Measurements from ENCODE around the gene HSF2BP.
"Not testable (repeated sequence)": the region's sequence is repeated elsewhere in the genome, so short reads cannot be mapped to it uniquely, and the experiment has no call there.

HSF2BP gene

DNA sequence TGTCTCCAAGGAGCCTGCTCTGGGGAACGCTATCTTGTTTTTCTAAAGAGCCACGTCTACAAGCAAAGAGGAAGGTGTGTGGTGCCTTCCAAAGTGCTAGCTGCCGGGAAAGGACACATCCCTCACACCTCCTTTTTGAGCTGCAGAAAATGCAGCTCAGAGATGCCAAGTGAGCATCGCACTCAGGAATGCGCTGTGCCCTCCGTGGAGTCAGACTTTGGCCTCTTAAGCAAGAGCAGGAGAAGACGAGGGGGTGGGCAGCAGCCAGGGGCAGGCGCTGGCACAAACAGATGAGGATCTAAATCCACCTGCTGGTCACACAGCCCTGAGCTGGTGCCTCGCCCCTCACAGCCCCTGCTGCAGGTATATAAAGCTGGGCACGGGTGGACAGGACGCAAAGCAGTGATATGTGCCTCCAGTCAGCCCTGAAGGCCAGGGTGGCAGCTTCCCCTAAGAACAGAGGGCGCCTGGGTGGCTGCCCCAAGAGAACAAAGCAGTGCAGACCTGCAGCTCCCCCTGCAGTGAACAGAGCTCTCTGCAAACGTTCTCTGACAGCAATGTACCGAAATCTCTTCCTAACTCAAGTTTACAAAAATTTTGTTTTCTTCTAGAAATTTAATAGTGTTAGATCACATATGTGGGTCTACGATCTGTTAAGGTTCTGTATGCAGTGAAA is 156.1 kb downstream of the HSF2BP start:
- no CpG with 5 or more reads among the region's 15 CpGs for WGBS (ENCODE audit: insufficient coverage)
- CTCF ChIA-PET; H3K27me3 ChIP-seq (replicated peaks in 2 of 5; ENCODE audit: control insufficient read depth in 4 of 5, insufficient read depth in 5 of 5, low read length in 4 of 5); H3K4me3 ChIP-seq (ENCODE audit: control insufficient read depth in 1 of 7, extremely low read depth in 1 of 7, insufficient read depth in 4 of 7, low read depth in 2 of 7, low read length in 6 of 7); POLR2A ChIA-PET; DNase-seq; H3K9me3 ChIP-seq (ENCODE audit: control extremely low read depth in 1 of 5, control insufficient read depth in 4 of 5, insufficient read depth in 2 of 5, low read depth in 1 of 5, low read length in 4 of 5); H3K27ac ChIP-seq (ENCODE audit: insufficient read depth in 1 of 2, low read depth in 1 of 2, low read length in 2 of 2, poor library complexity in 1 of 2, severe bottlenecking in 2 of 2); H3K36me3 ChIP-seq (ENCODE audit: control insufficient read depth in 4 of 4, insufficient read depth in 4 of 4, low read length in 3 of 4); H3K4me1 ChIP-seq (ENCODE audit: control extremely low read depth in 1 of 4, control insufficient read depth in 4 of 4, insufficient read depth in 4 of 4, low read length in 3 of 4): not testable (repeated sequence)

DNA sequence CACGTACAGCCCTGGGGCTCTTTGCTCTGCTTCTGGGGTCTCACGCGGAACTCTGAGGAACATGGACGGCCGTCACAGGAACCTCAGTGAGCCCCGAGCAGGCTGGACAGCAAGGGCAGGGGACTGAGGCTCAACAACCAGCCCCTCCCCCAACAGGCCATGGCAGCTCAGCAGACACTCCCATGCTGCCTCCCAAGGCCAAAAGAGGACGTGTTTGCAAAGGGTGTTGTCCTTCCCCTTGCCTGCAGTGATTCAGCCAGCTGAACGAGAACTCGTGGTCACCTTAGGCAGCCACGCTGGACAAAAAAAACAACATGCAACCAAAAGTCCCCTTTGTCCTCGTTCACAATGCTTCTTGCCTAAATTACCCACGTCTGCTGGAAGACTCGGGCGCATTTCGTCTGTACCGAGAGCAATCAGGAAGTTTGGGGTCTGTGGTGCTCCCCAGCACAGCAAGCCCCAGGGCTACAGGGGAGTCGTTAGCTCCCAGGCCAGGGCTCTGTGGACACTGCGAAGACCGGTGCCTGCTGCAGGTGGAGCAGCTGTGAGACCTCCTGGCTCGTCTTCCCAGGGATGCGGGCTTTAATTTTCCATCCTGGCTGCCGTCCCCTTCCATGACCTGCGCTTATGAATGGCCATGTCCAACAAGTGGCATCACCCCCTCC is 156.7 kb downstream of the HSF2BP start:
- H3K9me3 ChIP-seq (ENCODE audit: control extremely low read depth in 1 of 5, control insufficient read depth in 4 of 5, insufficient read depth in 2 of 5, low read depth in 1 of 5, low read length in 4 of 5); POLR2A ChIA-PET; H3K36me3 ChIP-seq (ENCODE audit: control insufficient read depth in 4 of 4, insufficient read depth in 4 of 4, low read length in 3 of 4); H3K4me3 ChIP-seq (ENCODE audit: control insufficient read depth in 1 of 7, extremely low read depth in 1 of 7, insufficient read depth in 4 of 7, low read depth in 2 of 7, low read length in 6 of 7); H3K4me1 ChIP-seq (ENCODE audit: control extremely low read depth in 1 of 4, control insufficient read depth in 4 of 4, insufficient read depth in 4 of 4, low read length in 3 of 4); DNase-seq; H3K27me3 ChIP-seq (replicated peaks in 2 of 5; ENCODE audit: control insufficient read depth in 4 of 5, insufficient read depth in 5 of 5, low read length in 4 of 5); CTCF ChIA-PET; H3K27ac ChIP-seq (ENCODE audit: insufficient read depth in 1 of 2, low read depth in 1 of 2, low read length in 2 of 2, poor library complexity in 1 of 2, severe bottlenecking in 2 of 2): not testable (repeated sequence)
- no CpG with 5 or more reads among the region's 23 CpGs for WGBS (ENCODE audit: insufficient coverage)

DNA sequence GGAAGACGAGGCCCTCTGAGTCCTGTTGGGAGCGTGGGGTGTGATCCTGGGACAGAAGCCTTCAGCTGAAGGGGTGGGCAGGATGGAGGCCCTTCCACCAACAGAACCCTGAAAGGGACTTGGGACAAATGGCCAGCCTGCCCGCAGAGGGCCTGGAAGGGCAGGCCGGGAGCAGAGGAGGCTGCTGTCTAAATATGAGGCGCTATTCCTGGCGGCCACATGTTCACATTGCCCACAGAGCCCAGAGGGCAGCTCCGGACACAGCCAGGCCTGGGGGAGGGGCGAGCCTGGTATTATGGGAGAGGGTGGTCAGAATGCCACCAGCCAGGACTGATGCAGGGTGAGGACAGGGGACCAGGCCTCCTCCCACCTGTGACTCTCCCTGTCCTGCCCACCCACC is 160.4 kb downstream of the HSF2BP start:
- CTCF ChIA-PET; H3K9me3 ChIP-seq (ENCODE audit: control extremely low read depth in 1 of 5, control insufficient read depth in 4 of 5, insufficient read depth in 2 of 5, low read depth in 1 of 5, low read length in 4 of 5); H3K27ac ChIP-seq (ENCODE audit: insufficient read depth in 1 of 2, low read depth in 1 of 2, low read length in 2 of 2, poor library complexity in 1 of 2, severe bottlenecking in 2 of 2); H3K27me3 ChIP-seq (replicated peaks in 2 of 5; ENCODE audit: control insufficient read depth in 4 of 5, insufficient read depth in 5 of 5, low read length in 4 of 5); H3K4me1 ChIP-seq (ENCODE audit: control extremely low read depth in 1 of 4, control insufficient read depth in 4 of 4, insufficient read depth in 4 of 4, low read length in 3 of 4); POLR2A ChIA-PET; H3K4me3 ChIP-seq (ENCODE audit: control insufficient read depth in 1 of 7, extremely low read depth in 1 of 7, insufficient read depth in 4 of 7, low read depth in 2 of 7, low read length in 6 of 7); H3K36me3 ChIP-seq (ENCODE audit: control insufficient read depth in 4 of 4, insufficient read depth in 4 of 4, low read length in 3 of 4); DNase-seq: not testable (repeated sequence)
- no CpG with 5 or more reads among the region's 8 CpGs for WGBS (ENCODE audit: insufficient coverage)

DNA sequence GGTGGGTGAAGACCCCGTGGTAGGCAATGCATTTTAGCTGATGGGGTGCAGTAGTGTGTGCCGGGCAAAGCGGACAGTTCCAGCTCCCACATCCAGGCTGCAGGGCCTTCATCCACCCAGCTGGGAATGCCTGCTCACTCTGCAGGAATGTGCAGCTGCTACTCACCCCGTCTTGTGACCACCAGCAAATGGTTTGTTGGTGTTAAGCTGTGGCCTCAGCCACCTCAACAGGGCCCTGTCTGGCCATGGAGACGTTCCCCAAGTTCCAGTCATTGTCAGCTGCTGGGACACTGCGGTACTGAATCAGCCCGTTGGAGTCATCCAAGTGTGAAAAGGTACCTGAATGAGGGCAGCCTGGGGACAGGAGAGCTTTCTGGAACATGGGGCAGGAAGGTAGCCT is 161.2 kb downstream of the HSF2BP start:
- H3K4me1 ChIP-seq (ENCODE audit: control extremely low read depth in 1 of 4, control insufficient read depth in 4 of 4, insufficient read depth in 4 of 4, low read length in 3 of 4); DNase-seq; CTCF ChIA-PET; H3K27me3 ChIP-seq (replicated peaks in 2 of 5; ENCODE audit: control insufficient read depth in 4 of 5, insufficient read depth in 5 of 5, low read length in 4 of 5); H3K36me3 ChIP-seq (ENCODE audit: control insufficient read depth in 4 of 4, insufficient read depth in 4 of 4, low read length in 3 of 4); H3K9me3 ChIP-seq (ENCODE audit: control extremely low read depth in 1 of 5, control insufficient read depth in 4 of 5, insufficient read depth in 2 of 5, low read depth in 1 of 5, low read length in 4 of 5); H3K27ac ChIP-seq (ENCODE audit: insufficient read depth in 1 of 2, low read depth in 1 of 2, low read length in 2 of 2, poor library complexity in 1 of 2, severe bottlenecking in 2 of 2); POLR2A ChIA-PET; H3K4me3 ChIP-seq (ENCODE audit: control insufficient read depth in 1 of 7, extremely low read depth in 1 of 7, insufficient read depth in 4 of 7, low read depth in 2 of 7, low read length in 6 of 7): not testable (repeated sequence)
- no CpG with 5 or more reads among the region's 7 CpGs for WGBS (ENCODE audit: insufficient coverage)

DNA sequence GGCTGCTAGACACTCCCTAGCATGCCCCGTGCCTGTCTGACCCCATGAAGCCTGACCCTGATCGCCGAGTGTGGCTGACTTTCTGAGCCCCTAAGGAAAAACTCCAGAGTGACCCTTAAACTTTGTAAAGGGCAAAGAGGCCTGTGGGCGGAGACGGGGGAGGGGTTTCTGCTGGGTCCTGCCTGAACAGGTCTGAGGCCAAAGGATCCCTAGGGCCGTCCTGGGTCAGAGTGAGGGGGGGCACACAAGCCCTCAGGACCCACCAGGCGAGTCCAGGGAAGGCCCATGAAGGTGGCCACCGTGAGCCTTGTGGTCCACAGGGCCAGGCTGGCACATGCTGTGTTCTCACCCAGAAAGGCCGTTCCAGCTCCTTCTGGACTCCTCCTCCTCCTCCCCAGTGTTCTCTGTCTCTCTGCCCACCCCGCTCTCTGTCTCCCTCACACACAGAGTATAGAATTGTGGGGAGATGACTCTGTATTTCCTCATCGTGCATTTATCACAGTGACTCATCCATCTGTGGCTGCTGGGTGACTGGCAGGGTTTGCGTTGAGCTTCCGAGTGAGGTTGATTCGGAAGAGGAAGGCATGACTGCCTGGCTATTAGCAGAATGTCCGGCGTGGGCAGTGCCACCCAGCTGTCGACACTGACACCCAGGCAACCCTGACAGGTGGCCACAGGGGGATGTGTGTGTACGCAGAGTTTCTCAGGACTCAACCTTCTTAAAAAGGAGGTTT is 164.8 kb downstream of the HSF2BP start:
- H3K4me3 ChIP-seq (ENCODE audit: control insufficient read depth in 1 of 7, extremely low read depth in 1 of 7, insufficient read depth in 4 of 7, low read depth in 2 of 7, low read length in 6 of 7); H3K36me3 ChIP-seq (ENCODE audit: control insufficient read depth in 4 of 4, insufficient read depth in 4 of 4, low read length in 3 of 4); H3K4me1 ChIP-seq (ENCODE audit: control extremely low read depth in 1 of 4, control insufficient read depth in 4 of 4, insufficient read depth in 4 of 4, low read length in 3 of 4); H3K27me3 ChIP-seq (replicated peaks in 2 of 5; ENCODE audit: control insufficient read depth in 4 of 5, insufficient read depth in 5 of 5, low read length in 4 of 5); H3K27ac ChIP-seq (ENCODE audit: insufficient read depth in 1 of 2, low read depth in 1 of 2, low read length in 2 of 2, poor library complexity in 1 of 2, severe bottlenecking in 2 of 2); CTCF ChIA-PET; H3K9me3 ChIP-seq (ENCODE audit: control extremely low read depth in 1 of 5, control insufficient read depth in 4 of 5, insufficient read depth in 2 of 5, low read depth in 1 of 5, low read length in 4 of 5); POLR2A ChIA-PET; DNase-seq: not testable (repeated sequence)
- whole genome bisulfite sequencing (ENCODE audit: insufficient coverage) = no CpG with 5 or more reads among the region's 18 CpGs

DNA sequence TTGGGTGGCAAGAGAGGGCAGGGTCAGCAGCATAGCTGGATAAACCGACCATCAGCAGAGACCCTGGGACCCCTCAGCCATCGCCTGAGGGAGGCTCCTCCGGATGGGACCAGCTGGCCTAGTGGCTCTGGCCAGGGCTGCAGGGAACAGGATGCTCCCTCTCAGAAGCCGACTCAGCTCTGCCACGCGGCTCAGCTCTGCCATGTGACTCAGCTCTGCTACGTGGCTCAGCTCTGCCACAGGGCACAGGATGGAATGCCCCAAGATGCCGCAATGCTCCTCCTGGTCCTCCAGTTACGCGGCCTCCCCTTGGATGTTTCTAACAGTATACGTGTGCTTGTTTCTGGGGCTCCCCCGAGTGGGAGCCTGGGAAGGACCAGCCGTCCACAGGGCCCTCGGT is 165.8 kb downstream of the HSF2BP start:
- H3K27me3 ChIP-seq (replicated peaks in 2 of 5; ENCODE audit: control insufficient read depth in 4 of 5, insufficient read depth in 5 of 5, low read length in 4 of 5); H3K9me3 ChIP-seq (ENCODE audit: control extremely low read depth in 1 of 5, control insufficient read depth in 4 of 5, insufficient read depth in 2 of 5, low read depth in 1 of 5, low read length in 4 of 5); H3K36me3 ChIP-seq (ENCODE audit: control insufficient read depth in 4 of 4, insufficient read depth in 4 of 4, low read length in 3 of 4); DNase-seq; CTCF ChIA-PET; H3K27ac ChIP-seq (ENCODE audit: insufficient read depth in 1 of 2, low read depth in 1 of 2, low read length in 2 of 2, poor library complexity in 1 of 2, severe bottlenecking in 2 of 2); H3K4me1 ChIP-seq (ENCODE audit: control extremely low read depth in 1 of 4, control insufficient read depth in 4 of 4, insufficient read depth in 4 of 4, low read length in 3 of 4); POLR2A ChIA-PET; H3K4me3 ChIP-seq (ENCODE audit: control insufficient read depth in 1 of 7, extremely low read depth in 1 of 7, insufficient read depth in 4 of 7, low read depth in 2 of 7, low read length in 6 of 7): not testable (repeated sequence)
- WGBS (ENCODE audit: insufficient coverage) = no CpG with 5 or more reads among the region's 14 CpGs

DNA sequence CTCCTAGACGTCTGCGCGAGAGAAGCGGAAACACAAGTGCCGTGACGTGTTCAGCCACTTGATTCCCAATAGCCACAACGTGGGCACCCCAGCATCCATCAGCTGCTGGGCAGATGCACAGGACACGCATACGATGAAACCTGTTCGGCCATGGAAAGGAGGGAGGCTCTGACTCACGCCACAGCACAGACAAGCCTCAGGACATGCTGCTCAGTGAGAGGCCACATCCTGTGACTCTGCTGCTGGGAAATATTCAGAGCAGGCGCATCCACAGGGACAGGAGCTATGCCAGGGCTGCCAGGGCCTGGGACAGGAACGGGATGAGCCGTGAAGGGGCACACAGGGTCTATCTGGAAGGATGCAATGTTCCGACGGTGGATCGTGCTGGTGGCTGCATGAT is 171.1 kb downstream of the HSF2BP start:
- CTCF ChIA-PET; H3K36me3 ChIP-seq (ENCODE audit: control insufficient read depth in 4 of 4, insufficient read depth in 4 of 4, low read length in 3 of 4); H3K4me3 ChIP-seq (ENCODE audit: control insufficient read depth in 1 of 7, extremely low read depth in 1 of 7, insufficient read depth in 4 of 7, low read depth in 2 of 7, low read length in 6 of 7); H3K27me3 ChIP-seq (replicated peaks in 2 of 5; ENCODE audit: control insufficient read depth in 4 of 5, insufficient read depth in 5 of 5, low read length in 4 of 5); DNase-seq; H3K9me3 ChIP-seq (ENCODE audit: control extremely low read depth in 1 of 5, control insufficient read depth in 4 of 5, insufficient read depth in 2 of 5, low read depth in 1 of 5, low read length in 4 of 5); H3K27ac ChIP-seq (ENCODE audit: insufficient read depth in 1 of 2, low read depth in 1 of 2, low read length in 2 of 2, poor library complexity in 1 of 2, severe bottlenecking in 2 of 2); H3K4me1 ChIP-seq (ENCODE audit: control extremely low read depth in 1 of 4, control insufficient read depth in 4 of 4, insufficient read depth in 4 of 4, low read length in 3 of 4); POLR2A ChIA-PET: not testable (repeated sequence)
- WGBS (ENCODE audit: insufficient coverage) = no CpG with 5 or more reads among the region's 17 CpGs
